Stimulated activated CD8-positive, alpha-beta memory T cell treated with anti-CD3 and anti-CD28 coated beads, Interleukin-15, amount 100 ng/mL, for 24 hours (primary cell): ENCODE measurements around the gene FAM83E.
A peak's percentile ranks its signal among the peaks of the same experiment; 100 is the strongest.
"Not testable (repeated sequence)": the region's sequence is repeated elsewhere in the genome, so short reads cannot be mapped to it uniquely, and the experiment has no call there.

Source experiments
- DNase-seq: peaks from one replicate; pipeline ENCODE4 v3.0.0-alpha.2; 2020; ENCODE audit warnings: low read depth

FAM83E gene

DNA sequence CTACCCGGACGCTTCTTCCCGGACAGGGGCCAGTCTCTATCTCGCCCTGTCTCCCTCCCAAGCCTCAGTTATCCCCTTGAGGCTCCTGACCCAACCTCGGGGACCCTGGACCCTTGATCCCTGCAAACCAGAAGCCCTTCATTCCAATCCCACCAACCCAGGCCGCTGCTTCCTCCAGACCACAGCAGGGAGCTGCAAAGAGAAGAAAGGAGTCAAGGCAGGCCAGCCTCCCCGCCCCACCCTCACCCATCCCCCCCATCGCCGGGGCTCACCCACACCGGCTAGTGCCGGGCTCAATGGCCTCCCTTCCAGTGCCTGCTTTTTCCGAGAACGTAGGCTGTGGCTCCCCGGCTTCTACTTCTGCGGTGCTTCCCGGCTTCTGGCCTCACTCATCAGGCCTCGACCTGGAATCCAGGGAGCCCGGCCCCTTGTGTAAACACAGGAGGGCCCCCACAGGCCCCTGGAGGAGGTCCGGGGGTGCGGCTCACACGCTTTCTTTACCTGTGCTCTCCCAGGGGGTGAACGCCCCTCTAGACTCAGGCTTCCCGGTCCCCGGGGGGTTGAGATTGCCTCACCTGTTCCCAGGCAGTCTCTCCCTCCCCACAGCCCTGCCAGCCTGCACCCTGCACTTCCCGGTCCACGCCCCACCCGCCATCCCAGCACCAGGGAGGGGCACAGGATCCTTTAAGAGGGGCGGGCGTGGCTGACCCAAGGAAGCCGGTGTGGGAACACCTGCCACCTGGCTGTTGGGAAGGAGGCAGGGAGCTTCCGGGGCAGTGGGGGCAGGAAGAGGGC is at the start of gene FAM83E:
TSS of gene FAM83E (minus strand) at position 641 of the 795 bp plus-strand sequence. CDS start 1,704 bp downstream, outside the sequence.
- DNase-seq, result no peak

DNA sequence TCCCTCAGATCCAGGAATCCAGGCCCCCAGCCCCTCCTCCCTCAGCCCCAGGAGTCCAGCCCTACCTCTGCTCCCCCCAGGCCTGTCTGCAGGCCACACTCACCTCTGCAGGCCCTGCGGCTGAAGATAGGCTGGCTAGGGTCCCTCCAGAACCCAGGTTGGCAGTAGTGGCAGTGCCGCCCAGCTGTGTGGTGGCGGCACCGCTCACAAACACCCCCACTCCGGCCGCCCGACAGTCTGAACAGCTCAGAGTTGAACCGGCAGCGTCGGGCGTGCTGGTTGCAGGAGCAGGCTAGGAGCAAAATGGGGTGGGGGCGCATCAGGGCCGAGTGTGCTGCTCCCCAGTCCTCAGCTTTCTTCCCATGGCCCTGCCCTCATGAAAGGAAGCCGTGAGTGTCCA is 49.6 kb upstream of the FAM83E start:
- DNase-seq, result no peak

DNA sequence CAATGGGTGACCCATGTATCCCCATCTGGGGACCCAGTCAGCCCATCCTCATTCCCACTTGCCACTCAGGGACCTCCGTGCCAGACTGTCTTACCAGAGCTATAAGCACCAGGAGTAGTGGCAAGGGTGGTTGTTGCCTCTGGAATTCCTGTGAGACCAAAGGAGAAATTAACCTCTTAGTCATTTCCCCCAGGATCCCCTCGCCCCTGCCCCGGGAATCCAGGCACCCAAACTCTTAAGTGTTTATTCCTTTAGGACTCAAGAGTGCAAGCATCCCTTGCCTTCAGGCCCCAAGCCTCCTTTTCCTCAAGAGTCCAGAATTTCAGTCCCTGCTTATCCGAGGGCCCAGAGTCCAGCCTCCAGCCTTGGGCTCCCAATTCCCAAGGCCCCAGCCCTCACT is 48.8 kb upstream of the FAM83E start:
- DNase-seq, result no peak

DNA sequence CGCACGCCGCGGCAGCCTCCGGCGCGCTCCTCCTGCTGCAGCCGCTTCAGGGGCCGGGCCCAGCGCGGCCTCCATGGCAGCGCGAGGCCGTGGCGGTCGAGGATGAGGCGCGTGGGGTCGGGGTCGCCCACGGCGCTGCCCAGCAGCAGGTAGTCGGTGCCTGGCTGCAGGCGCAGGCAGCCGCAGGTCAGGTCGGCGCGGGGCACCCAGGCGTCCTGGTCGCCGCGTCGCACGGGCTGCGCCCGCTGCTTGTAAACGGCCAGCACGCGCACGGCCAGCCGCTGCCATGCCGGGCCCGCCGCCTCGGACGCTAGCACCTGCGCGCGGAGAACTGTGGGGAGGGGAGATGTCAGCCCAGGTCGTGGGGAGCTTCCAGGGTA is 46.8 kb upstream of the FAM83E start:
- no peak for DNase-seq

DNA sequence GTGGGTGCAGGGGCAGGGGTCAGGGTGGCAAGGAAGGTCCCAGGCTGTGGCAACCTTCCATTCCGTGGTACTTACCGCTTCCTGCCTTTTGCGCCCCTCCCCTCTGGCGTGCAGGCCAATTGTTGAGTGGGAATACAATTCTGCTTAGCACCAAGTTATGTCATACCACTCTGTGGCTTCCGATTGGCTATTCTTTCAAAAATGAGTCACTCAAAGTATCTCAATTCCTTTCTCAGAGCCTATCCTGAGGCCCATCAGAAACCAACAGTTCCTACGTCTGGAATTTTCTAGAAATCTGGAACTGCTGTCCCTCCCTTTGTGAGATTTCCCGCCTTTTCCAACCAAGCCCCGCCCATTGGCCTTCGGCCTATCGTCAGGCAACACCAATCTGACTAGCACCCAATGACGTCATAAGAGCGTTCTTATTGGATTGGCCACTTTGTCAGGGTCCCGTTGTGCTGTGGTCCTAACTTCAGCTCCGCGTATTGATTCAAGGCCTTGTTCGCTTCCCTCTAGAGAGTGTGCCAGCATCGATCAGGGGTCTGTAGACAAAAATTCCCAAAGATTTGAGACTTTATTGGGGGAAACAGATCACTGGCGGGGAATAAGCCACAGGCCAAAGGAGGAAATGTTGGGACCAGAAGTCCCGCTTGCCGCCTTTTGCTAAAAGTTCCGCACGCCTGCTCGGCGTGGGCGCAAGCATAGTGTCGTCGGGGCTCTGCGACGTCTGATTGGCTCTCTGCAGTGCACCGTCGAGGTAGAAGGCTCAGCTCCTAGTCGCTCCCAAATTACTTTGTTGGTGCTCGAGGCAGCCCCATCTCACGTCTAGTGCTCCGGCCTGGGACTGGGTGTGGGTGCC is 46.2 kb upstream of the FAM83E start:
- peak; percentile 59 for DNase-seq

DNA sequence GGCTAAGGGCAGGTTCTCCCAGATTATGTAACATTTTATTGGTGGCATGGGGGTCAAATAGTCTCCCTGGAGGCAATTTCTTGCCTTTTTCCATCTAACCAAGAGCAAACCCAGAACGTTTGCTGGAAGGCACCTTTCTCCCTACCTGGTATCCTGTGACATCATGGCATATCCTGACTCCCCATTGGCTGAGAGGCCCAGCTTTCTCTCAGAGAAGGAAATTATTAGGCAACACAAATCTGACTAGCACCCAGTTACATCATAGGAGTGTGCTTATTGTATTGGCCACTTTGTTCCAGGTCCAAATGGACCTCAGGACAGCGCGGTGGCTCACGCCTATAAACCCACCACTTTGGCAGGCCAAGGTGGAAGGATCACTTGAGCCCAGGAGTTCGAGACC is 44.9 kb upstream of the FAM83E start:
- DNase-seq, result no peak

DNA sequence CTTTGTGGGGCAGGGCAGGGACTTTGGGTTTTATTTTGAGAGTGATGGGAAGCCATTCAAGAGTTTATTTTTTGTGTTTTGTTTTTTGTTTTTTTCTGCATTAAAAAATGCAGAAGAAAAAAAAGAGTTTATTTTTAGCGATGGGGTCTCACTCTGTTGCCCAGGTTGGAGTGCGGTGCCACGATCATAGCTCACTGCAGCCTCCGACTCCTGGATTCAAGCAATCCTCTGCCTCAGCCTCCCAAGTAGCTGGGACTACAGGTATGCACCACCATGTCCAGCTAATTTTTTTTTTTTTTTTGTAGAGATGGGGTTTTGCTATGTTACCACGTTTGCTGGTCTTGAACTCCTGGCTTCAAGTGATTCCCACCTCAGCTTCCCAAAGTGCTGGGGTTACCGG is 43.6 kb upstream of the FAM83E start:
- DNase-seq, result no peak

DNA sequence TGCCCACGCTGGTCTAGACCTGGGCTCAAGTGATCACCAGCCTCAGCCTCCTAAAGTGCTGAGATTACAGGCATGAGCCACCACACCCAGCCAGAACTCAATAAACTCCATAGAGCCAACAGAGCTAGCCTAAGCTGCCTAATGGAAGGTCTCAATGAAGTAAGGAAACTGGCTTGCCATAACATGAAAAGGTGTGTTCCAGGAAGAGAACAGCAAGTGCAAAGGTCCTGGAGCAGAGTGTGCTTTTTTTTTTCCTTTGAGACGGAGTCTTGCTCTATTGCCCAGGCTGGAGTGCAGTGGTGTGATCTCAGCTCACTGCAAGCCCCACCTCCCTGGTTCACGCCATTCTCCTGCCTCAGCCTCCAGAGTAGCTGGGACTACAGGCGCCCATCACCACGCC is 43.0 kb upstream of the FAM83E start:
- DNase-seq, result not testable (repeated sequence)

DNA sequence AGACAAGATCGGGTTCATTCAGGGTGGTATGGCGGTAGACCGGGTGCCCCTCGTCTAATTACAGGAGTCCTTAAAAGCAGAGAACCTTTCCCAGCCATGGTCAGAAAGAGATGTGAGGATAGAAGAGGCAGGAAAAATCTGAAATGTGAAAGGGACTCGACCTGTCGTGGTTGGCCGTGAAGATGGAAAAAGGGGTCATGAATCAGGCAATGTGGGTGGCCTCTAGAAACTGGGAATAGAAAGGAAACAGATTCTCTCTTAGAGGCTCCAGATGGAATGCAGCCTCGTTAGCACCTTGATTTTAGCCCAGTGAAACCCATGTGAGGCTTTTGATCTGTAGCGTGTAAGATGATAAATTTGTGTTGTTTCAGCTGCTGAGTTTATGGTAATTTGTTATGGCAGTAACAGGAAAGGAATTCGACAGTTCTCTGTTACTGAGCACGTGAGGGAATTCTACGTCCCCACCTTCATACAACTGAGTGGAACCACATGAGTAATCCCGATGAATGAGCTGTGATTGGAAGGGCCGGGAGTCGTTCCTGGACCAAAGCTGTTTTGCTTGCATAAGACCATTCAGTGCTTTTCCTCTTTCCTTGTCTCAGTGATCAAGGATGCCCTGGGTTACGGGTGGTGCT is 42.1 kb upstream of the FAM83E start:
- no peak for DNase-seq

DNA sequence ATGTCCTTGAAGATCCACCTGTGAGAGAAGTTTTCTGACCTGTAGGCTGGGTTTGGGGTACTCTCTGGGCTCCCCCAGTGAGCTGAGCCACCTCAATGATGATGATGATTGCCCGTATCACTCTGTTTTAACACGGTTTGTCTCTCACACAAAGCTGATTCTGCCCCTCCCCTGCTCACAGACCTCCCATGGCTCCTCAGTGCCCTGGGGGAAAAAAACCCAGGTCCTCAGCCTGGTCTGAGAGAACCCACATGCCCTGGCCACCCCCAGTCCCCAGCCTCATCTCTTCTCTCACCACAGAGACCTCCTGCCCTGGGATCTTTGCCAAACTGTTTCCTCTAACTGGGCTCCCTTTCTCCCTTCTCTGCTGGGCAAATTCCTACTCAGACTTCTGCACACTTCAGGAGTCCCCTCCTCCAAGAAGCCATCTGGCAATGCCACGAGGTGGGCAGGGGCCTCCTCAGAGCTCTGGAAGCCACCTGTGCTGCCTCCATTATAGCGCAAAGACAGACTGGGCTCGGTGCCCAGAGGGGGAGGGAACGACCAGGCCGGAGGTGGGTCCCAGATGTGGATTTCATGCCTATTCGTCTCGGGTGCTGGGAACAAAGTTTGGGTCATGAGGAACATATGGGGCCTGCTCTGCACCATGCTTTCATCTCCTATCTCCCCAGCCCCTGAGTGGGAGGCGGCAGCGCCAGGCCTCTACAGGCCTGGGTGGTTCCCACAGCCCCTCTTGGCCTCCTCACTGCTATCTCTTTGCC is 39.6 kb upstream of the FAM83E start:
- no peak for DNase-seq

DNA sequence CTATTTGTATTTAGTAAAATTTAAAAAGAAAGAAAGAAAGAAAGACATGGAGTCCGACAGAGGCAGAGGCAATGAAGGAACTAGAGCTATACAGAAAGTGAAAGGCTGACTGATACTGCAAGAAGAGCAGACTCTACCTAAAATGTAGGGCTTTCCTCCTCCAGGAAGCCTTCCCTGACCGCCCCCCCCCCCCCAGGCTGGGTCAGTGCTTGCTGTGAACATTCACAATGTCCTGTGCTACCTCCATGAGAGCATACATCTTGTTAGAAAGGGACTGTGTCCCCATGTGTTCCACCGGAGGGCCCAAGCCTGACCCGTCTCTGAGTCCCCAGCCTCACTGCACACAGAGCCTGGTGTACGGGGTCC is 36.8 kb upstream of the FAM83E start:
- no peak for DNase-seq

DNA sequence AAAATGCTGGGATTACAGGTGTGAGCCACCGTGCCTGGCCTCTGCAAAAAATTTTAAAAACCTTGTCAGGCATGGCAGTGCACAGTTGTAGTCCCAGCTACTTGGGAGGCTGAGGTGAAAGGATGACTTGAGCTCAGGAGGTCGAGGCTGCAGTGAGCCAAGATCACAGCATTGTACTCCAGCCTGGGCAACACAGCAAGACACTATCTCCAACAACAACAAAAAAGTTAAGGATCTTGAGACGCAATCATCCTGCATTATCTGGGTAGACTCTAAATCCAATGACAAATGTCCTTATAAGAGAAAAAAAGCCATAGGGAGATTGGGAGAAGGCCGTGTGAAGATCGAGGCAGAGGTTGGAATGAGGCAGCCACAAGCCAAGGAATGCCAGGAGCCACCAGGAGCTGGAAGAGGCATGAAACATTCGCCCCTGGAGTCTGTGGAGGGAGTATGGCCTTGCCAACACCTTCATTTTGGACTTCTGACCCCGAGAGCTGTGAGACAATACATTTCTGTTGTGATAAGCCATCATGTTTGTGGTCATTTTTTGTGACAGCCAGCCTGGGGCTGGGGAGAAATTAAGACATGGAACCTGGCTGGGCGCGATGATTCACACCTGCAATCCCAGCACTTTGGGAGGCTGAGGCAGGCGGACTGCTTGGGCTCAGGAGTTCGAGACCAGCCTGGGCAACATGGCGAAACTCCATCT is 36.3 kb upstream of the FAM83E start:
- no peak for DNase-seq

DNA sequence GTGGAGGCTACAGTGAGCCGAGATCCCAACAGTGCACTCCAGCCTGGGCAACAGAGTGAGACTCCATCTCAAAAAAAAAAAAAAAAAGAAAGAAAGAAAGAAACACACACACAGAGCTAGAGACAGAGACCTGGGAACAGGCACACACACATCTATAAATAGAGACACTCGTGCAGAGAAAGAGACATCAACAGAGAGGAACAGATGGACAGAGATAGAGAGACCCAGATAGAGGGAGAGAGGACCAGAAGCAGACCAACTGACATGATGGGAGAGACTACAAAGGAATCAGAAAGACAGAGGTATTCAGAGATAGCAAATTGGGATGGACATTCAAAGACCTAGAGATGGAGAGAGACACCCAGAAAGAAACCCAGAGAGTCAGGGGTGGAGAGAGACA is 33.3 kb upstream of the FAM83E start:
- DNase-seq, result no peak

DNA sequence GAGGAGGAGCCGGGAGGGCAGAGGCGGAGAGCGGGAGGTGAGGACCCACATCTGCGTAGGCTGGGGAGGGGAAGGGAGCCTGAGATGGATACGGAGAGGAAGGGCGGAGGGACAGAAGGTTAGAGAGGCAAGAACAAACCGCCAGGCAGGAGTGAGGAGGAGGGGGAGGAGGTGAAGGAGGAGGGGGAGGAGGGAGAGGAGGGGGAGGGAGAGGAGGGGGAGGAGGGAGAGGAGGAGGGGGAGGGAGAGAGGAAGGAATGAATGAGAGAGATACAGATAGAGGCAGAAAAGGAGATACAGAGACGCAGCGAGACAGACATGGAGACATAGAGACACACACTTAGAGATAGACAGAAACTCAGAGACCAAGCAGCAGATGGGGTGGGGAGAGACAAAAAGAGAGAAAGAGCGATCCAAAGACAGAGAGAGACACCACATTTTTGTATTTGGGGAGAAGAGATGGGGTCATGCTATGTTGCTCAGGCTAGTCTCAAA is 31.9 kb upstream of the FAM83E start:
- DNase-seq, result no peak

DNA sequence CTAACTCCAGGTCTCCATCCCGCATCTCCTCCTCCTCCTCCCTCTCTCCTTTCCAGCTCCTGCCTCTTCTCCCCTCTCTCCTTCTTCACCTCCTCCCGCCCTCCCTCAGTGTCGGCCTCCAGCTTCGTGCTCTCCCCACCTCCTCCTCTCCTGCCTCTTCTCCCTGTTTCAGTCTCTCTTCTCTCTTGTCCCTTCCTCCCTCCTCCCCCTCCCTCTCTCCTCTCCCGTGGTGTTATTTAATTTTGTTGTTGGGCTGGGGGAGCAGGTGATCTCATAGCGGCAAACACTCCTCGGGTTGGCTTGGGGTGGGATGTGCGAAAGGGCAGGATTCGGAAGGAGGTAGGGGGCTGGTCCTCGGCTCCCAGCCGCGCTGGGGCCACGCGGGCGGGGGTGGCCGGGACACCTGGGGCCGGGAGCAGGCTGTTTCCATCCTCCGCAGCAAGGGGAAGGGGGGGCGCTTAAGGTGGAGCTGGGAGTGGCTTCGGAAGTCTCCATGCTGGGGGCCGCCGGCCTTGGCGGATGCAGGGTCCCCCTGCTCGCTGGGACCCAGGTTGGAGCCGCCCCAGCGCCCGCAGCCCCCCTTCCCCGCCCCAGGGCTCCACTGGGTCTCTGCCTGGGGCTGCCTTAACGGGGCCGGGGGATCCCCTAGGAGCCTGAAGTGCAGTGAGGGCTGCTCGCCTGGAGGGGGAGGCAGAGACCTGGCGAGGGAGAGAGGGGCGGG is 31.3 kb upstream of the FAM83E start, which contains the start of gene CA11:
TSS of gene CA11 (minus strand) at position 187 of the 721 bp plus-strand sequence. CDS start 555 bp downstream, outside the sequence.
- peak; percentile 63 for DNase-seq

DNA sequence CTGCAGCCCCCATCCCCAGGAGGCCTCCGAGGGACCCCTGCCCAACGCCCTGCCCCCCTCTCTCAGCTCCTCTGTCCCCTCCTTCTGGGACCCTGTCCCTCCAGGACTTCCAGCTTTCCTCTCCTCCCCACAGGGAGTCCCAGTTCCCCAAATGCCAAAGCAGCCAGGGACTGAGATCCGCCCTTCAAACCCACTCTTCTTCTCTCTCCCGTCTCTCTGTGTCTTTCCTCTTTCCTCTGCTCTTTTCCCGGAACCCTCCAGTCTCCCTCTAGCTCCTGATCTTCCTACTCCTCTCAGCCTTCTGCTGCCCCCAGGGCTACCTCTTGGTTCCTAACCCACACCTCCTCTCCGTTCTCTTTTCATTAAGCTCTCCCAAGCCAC is 30.7 kb upstream of the FAM83E start:
- DNase-seq, result no peak

DNA sequence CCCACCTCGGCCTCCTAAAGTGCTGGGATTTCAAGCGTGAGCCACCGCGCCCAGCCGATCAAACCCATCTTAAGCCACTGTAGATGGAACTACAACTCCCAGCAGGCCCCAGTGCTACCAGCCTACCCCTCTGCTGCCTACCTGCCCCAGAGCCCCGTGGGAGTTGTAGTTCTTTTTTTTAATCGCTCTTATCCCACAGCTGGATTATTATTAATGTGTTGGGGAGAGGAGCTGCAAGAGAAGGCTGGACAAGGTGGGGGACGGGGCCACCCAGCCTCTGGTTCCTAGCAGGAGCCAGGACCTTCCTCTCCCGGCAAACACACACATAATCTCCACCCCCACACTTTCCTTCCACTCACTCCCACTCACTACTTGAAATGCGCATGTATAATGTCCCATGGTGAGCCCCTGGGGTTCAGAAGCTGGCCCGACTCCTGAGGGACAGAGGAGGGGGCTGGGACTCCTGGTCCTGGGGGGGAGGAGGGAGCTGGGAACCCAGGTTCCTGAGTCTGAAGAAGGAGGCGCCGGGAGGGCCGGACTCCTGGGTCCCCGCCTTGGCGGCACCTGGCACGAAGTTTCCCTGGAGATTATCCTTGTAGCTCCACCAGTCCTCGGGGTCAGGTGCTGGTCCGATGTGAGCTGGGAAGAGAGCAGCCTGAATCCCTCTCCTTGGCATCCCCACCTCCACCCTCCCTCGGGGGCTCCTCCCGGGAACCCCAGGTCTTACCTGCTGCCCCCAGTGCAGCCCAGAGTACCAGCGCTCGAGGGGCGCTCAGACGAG is 30.2 kb upstream of the FAM83E start:
- no peak for DNase-seq

DNA sequence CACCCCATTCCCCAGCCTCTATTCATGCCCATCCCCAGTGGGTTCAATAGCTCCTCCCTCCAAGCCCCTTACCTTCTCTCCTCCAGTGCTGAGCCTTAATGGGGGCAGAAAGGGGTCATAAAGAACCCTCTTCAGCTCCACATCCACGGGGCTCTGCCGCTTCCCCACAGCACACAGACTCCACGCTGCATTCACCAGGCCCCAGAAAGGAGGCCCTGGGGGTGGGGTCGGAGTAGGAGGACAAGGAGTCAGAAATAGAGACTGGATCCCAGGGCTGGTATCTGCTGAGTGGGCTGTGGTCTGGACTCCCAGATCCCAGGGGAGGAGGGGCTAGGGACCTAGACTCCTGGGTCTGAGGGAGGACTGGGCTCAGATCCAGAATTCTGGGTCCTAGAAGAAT is 29.5 kb upstream of the FAM83E start:
- DNase-seq, result no peak

DNA sequence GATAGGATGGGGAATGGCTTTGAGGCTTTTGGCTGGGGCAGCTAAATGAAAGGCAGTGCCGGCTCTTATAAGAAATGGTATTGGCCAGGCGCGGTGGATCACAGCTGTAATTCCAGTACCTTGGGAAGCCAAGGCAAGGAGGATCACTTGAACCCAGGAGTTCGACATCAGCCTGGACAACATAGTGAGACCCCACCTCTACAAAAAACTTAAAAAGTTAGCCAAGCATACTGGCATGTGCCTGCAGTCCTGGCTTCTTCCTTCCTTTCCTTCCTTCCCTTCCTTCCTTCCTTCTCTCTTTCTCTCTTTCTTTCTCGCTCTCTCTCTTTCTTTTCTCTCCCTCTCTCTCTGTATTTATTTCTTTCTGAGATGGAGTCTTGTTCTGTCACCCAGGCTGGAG is 28.0 kb upstream of the FAM83E start:
- DNase-seq, result no peak

DNA sequence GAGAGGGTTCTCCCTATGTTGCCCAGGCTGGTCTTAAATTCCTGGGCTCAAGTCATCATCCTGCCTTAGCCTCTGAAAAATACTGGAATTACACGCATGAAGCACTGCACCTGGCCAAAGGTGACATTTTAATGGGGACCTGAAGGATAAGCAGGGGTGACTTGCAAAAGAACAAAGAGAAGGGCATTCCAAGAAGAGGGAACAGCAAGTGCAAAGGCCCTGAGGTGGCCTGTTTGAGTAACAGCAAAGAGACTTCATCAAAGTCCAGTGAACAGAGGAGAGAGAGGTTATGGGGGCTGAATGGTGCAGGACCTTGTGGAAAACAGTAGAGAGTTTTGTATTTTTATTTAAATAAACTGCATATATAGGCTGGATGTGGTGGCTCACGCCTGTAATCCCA is 27.0 kb upstream of the FAM83E start:
- no peak for DNase-seq
